Astrocyte (in vitro differentiated cells and primary cell): ENCODE measurements around the gene SLC24A5. TPM values are rescaled to one million over a fixed set of nuclear protein-coding genes. Genes with fewer than 3 reads are reported as not detected.

Source experiments
- DNase-seq: peaks from one replicate; pipeline ENCODE4 v3.0.0-alpha.2; 2010; ENCODE audit warnings: low read depth
- FAIRE-seq: peaks from 2 replicates; lab custom pipeline; 2011; peaks lifted over from hg19 to GRCh38; lab: Jason Lieb, UNC
- H2AFZ ChIP-seq: 2 replicates; pipeline ENCODE4 v1.6.0; 2012; ENCODE audit warnings: low read depth, low read length, inconsistent platforms
- H3K27ac ChIP-seq: 2 replicates; pipeline ENCODE4 v1.5.1; 2011; ENCODE audit warnings: low read depth, low read length, inconsistent platforms
- H3K27me3 ChIP-seq: 2 replicates; pipeline ENCODE4 v1.6.0; 2011; ENCODE audit warnings: low read length, inconsistent platforms; ENCODE audit not compliant: insufficient read depth
- H3K36me3 ChIP-seq: 2 replicates; pipeline ENCODE4 v1.5.1; 2011; ENCODE audit warnings: low read length, inconsistent platforms; ENCODE audit not compliant: insufficient read depth
- H3K4me1 ChIP-seq: 2 replicates; pipeline ENCODE4 v1.5.1; 2011; ENCODE audit warnings: low read length, inconsistent platforms; ENCODE audit not compliant: insufficient read depth
- H3K4me2 ChIP-seq: 2 replicates; pipeline ENCODE4 v1.6.0; 2012; ENCODE audit warnings: low read length, inconsistent platforms
- H3K4me3 ChIP-seq: 2 replicates; pipeline ENCODE4 v1.5.1; 2011; ENCODE audit warnings: low read depth, mild to moderate bottlenecking, low read length, inconsistent platforms; ENCODE audit not compliant: insufficient read depth
- H3K79me2 ChIP-seq: 2 replicates; pipeline ENCODE4 v1.6.0; 2012; ENCODE audit warnings: mild to moderate bottlenecking, low read length, inconsistent platforms; ENCODE audit not compliant: insufficient read depth
- H3K9ac ChIP-seq: 2 replicates; pipeline ENCODE4 v1.6.0; 2012; ENCODE audit warnings: mild to moderate bottlenecking, low read length, inconsistent platforms
- H3K9me3 ChIP-seq: 2 replicates; pipeline ENCODE4 v1.5.1; 2012; ENCODE audit warnings: low read depth, mild to moderate bottlenecking, low read length, inconsistent platforms; ENCODE audit not compliant: insufficient read depth
- H4K20me1 ChIP-seq: 2 replicates; pipeline ENCODE4 v1.6.0; 2012; ENCODE audit warnings: low read length, inconsistent platforms; ENCODE audit not compliant: insufficient read depth
- H3K27ac Mint-ChIP-seq: one replicate; pipeline ENCODE4 v1.8.0; 2021; ENCODE audit warnings: mild to moderate bottlenecking, mixed read lengths; ENCODE audit not compliant: unreplicated experiment
- H3K27me3 Mint-ChIP-seq: one replicate; pipeline ENCODE4 v1.8.0; 2021; ENCODE audit warnings: low read depth, mixed read lengths; ENCODE audit not compliant: unreplicated experiment
- H3K36me3 Mint-ChIP-seq: one replicate; pipeline ENCODE4 v1.8.0; 2021; ENCODE audit warnings: low read depth, mixed read lengths; ENCODE audit not compliant: unreplicated experiment
- H3K4me1 Mint-ChIP-seq: one replicate; pipeline ENCODE4 v1.8.0; 2021; ENCODE audit warnings: low read depth, mixed read lengths; ENCODE audit not compliant: unreplicated experiment
- H3K4me3 Mint-ChIP-seq: one replicate; pipeline ENCODE4 v1.8.0; 2021; ENCODE audit warnings: mild to moderate bottlenecking, moderate library complexity, mixed read lengths; ENCODE audit not compliant: unreplicated experiment
- H3K9me3 Mint-ChIP-seq: one replicate; pipeline ENCODE4 v1.8.0; 2021; ENCODE audit warnings: mild to moderate bottlenecking, mixed read lengths; ENCODE audit not compliant: unreplicated experiment
- EZH2 ChIP-seq: IDR thresholded peaks from 2 replicates; pipeline ENCODE4 v1.6.1; 2012; ENCODE audit warnings: mild to moderate bottlenecking, low read length, inconsistent platforms; ENCODE audit not compliant: insufficient read depth
- total RNA-seq: library from RNA; stranded (reverse); gene quantifications from 2 replicates; pipeline ENCODE4 v1.2.1, GENCODE V29; 2021
- TF ChIP-seq, protein P1 (sequence below): IDR thresholded peaks from 2 replicates; pipeline ENCODE4 v1.5.1; 2011; ENCODE audit warnings: low read depth, mild to moderate bottlenecking, inconsistent platforms, low read length, moderate library complexity; ENCODE audit not compliant: insufficient read depth

SLC24A5 gene
- total RNA-seq, 1 donor from 2014 or later, result not detected

DNA sequence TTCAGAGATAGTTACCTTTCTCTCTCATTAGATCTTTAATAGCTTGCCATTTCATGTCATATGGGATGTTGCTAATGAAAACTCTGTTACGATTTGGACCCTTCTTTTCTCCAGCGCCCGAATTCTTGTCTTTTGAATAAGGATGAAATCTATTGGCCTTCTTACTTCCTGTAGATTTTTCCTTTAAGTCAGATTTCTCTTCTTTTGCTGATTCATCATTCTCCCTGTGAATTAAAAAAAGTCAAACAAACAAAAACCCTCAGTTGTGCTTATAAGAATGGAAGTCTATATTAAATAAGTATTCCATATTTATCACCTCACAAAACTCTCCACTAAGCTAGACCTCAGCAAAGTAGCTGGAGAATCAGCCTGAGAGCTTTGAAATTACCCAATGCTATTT, 47.8 kb downstream of the SLC24A5 start:
- FAIRE-seq (no peak), DNase-seq (no peak)
- no peaks in the 10 kb centered on the region for H3K9me3 ChIP-seq
- H3K27me3 ChIP-seq, result no peaks in the 10 kb centered on the region
- no peaks in the 10 kb centered on the region for H4K20me1 ChIP-seq
- Mint-ChIP-seq H3K27me3 (no peaks in the 10 kb centered on the region), H3K4me3 (no peak overlapping the region), H3K27ac (no peak overlapping the region), H3K4me1 (no peaks in the 10 kb centered on the region), H3K36me3 (no peaks in the 10 kb centered on the region), H3K9me3 (no peaks in the 10 kb centered on the region)
- no peak overlapping the region for H3K4me3 ChIP-seq
- H3K9ac ChIP-seq, result no peak overlapping the region
- no peak overlapping the region for H3K27ac ChIP-seq
- no peak overlapping the region for H2AFZ ChIP-seq
- no peaks in the 10 kb centered on the region for H3K4me1 ChIP-seq
- H3K79me2 ChIP-seq, result peaks cover 28% of the 10 kb centered on the region
- TF ChIP-seq, protein P1, sequence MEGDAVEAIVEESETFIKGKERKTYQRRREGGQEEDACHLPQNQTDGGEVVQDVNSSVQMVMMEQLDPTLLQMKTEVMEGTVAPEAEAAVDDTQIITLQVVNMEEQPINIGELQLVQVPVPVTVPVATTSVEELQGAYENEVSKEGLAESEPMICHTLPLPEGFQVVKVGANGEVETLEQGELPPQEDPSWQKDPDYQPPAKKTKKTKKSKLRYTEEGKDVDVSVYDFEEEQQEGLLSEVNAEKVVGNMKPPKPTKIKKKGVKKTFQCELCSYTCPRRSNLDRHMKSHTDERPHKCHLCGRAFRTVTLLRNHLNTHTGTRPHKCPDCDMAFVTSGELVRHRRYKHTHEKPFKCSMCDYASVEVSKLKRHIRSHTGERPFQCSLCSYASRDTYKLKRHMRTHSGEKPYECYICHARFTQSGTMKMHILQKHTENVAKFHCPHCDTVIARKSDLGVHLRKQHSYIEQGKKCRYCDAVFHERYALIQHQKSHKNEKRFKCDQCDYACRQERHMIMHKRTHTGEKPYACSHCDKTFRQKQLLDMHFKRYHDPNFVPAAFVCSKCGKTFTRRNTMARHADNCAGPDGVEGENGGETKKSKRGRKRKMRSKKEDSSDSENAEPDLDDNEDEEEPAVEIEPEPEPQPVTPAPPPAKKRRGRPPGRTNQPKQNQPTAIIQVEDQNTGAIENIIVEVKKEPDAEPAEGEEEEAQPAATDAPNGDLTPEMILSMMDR, result no peak
- no peak for TF ChIP-seq EZH2
- no peak overlapping the region for H3K4me2 ChIP-seq
- no peaks in the 10 kb centered on the region for H3K36me3 ChIP-seq

GRCh38 chr15:48170981-48171380, 50.2 kb downstream of the SLC24A5 start:
- H3K4me1 ChIP-seq, result no peaks in the 10 kb centered on the region
- no peaks in the 10 kb centered on the region for H3K36me3 ChIP-seq
- no peak overlapping the region for H2AFZ ChIP-seq
- Mint-ChIP-seq H3K9me3 (no peaks in the 10 kb centered on the region), H3K4me3 (no peak overlapping the region), H3K27me3 (no peaks in the 10 kb centered on the region), H3K36me3 (no peaks in the 10 kb centered on the region), H3K4me1 (no peaks in the 10 kb centered on the region), H3K27ac (no peak overlapping the region)
- DNase-seq (no peak), FAIRE-seq (no peak)
- H4K20me1 ChIP-seq, result no peaks in the 10 kb centered on the region
- no peak overlapping the region for H3K9ac ChIP-seq
- no peaks in the 10 kb centered on the region for H3K9me3 ChIP-seq
- H3K4me3 ChIP-seq, result no peak overlapping the region
- no peak overlapping the region for H3K4me2 ChIP-seq
- no peaks in the 10 kb centered on the region for H3K27me3 ChIP-seq
- no peak overlapping the region for H3K27ac ChIP-seq
- peaks cover 51% of the 10 kb centered on the region for H3K79me2 ChIP-seq
- TF ChIP-seq, protein P1, result no peak
- TF ChIP-seq EZH2, result no peak

DNA sequence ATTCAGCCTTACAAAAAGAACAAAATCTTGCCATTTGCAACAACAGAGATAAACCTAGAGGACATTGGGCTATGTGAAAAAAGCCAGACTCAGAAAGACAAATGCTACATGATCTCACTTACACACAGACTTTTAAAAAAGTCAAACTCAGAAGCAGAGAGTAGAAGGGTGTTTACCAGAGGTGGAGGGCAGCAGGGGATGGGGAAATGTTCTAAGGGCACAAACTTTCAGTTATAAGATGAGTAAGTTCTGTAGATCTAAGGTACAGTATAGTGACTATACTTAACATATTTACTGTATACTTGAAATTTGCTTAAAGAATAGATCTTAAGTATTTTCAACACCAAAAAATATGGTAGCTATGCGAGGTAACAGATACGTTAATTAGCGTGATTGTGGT, 54.3 kb downstream of the SLC24A5 start:
- no peaks in the 10 kb centered on the region for H3K27me3 Mint-ChIP-seq

More for the DNA sequence above, 54.3 kb downstream of the SLC24A5 start:
- Histone ChIP-seq H2AFZ (no peak overlapping the region), H3K4me1 (no peaks in the 10 kb centered on the region), H4K20me1 (no peaks in the 10 kb centered on the region), H3K79me2 (peaks cover 62% of the 10 kb centered on the region), H3K4me2 (no peak overlapping the region), H3K4me3 (no peak overlapping the region), H3K9ac (no peak overlapping the region), H3K27me3 (no peaks in the 10 kb centered on the region), H3K9me3 (no peaks in the 10 kb centered on the region), H3K27ac (no peak overlapping the region), H3K36me3 (no peaks in the 10 kb centered on the region)
- no peaks in the 10 kb centered on the region for H3K9me3 Mint-ChIP-seq
- DNase-seq (no peak), FAIRE-seq (no peak)
- H3K36me3 Mint-ChIP-seq, result no peaks in the 10 kb centered on the region
- no peak overlapping the region for H3K27ac Mint-ChIP-seq
- TF ChIP-seq, protein P1, result no peak
- TF ChIP-seq EZH2, result no peak
- no peak overlapping the region for H3K4me3 Mint-ChIP-seq
- H3K4me1 Mint-ChIP-seq, result peaks cover 3% of the 10 kb centered on the region
